ENCODE data around the gene PIGR. TPM values are rescaled to one million over a fixed set of nuclear protein-coding genes. Genes with fewer than 3 reads are reported as not detected.

Gene PIGR
- total RNA-seq, 1 experiment from 2014 or later, result not detected

DNA sequence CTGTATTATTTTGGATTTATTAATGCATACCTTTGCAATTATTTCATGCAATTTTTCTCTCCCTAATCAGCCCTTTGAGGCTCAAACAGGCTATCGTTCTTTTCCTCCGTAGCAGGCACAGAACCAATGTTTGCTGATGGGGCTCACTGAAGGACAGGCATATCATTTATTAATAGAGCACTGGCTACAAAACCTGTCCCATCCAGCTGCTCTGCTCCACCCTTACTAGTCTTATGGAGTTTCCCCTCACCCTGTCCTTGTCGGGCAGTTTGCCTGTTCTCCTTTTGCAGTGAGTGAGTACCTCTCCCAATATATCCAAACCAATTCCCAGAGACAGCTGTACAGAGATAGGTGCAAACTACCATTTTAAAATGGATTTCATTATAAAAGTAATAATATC, 40.6 kb upstream of the PIGR start:
- H3K4me2 ChIP-seq (ENCODE audit: insufficient read depth, insufficient read length, low read length), result no peak overlapping the region
- DNase-seq, result no peak
- Mint-ChIP-seq H3K9me3 (no peaks in the 10 kb centered on the region), H3K4me3 (no peak overlapping the region), H3K4me1 (peaks cover 31 to 39% of the 10 kb centered on the region in 2 experiments), H3K27me3 (ENCODE audit: low read depth) (peaks cover 44% of the 10 kb centered on the region), H3K36me3 (ENCODE audit: insufficient read depth in 1 of 3, low read depth in 3 of 3) (no peaks in the 10 kb centered on the region; a peak in 1 of 7 replicates), H3K27ac (no peak overlapping the region)
- no peak overlapping the region for H3K14ac ChIP-seq (ENCODE audit: insufficient read depth, low read length)
- peaks cover 7% of the 10 kb centered on the region; the same call in 1 of the 2 replicates for H3K4me1 ChIP-seq (ENCODE audit: insufficient read depth, low read length)
- H3K18ac ChIP-seq (ENCODE audit: insufficient read length, low read depth, low read length), result no peak overlapping the region
- H3K4ac ChIP-seq (ENCODE audit: low read depth, low read length), result no peak overlapping the region
- H2BK120ac ChIP-seq (ENCODE audit: low read depth, low read length, poor library complexity, severe bottlenecking), result no peak overlapping the region
- no peaks in the 10 kb centered on the region for H3K23me2 ChIP-seq (ENCODE audit: insufficient read length, low read depth, low read length, poor library complexity, severe bottlenecking)
- H4K8ac ChIP-seq (replicated peaks; ENCODE audit: insufficient read length, low read depth, low read length), result no peak overlapping the region
- no peak overlapping the region for H2BK12ac ChIP-seq (ENCODE audit: insufficient read length, low read depth, low read length)
- H4K20me1 ChIP-seq (ENCODE audit: control insufficient read depth, insufficient read depth, insufficient read length), result no peaks in the 10 kb centered on the region
- H2AK5ac ChIP-seq (ENCODE audit: insufficient read length, low read length), result no peak overlapping the region
- TF ChIP-seq, protein P1, sequence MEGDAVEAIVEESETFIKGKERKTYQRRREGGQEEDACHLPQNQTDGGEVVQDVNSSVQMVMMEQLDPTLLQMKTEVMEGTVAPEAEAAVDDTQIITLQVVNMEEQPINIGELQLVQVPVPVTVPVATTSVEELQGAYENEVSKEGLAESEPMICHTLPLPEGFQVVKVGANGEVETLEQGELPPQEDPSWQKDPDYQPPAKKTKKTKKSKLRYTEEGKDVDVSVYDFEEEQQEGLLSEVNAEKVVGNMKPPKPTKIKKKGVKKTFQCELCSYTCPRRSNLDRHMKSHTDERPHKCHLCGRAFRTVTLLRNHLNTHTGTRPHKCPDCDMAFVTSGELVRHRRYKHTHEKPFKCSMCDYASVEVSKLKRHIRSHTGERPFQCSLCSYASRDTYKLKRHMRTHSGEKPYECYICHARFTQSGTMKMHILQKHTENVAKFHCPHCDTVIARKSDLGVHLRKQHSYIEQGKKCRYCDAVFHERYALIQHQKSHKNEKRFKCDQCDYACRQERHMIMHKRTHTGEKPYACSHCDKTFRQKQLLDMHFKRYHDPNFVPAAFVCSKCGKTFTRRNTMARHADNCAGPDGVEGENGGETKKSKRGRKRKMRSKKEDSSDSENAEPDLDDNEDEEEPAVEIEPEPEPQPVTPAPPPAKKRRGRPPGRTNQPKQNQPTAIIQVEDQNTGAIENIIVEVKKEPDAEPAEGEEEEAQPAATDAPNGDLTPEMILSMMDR (conservative IDR thresholded peaks at IDR 0.05), result no peak
- H2AFZ ChIP-seq (ENCODE audit: low read length), result no peak overlapping the region
- H3T11ph ChIP-seq (ENCODE audit: low read length), result no peak overlapping the region
- no peaks in the 10 kb centered on the region for H3K9me3 ChIP-seq (ENCODE audit: control insufficient read depth, low read depth, low read length)
- no peak overlapping the region for H4K5ac ChIP-seq (ENCODE audit: insufficient read length, low read depth, low read length)
- H3K27me3 ChIP-seq (ENCODE audit: insufficient read depth, low read length), result no peaks in the 10 kb centered on the region; the same call in 1 of the 2 replicates
- H2BK20ac ChIP-seq (ENCODE audit: low read depth, low read length, poor library complexity, severe bottlenecking), result no peak overlapping the region
- H4K91ac ChIP-seq (ENCODE audit: insufficient read length, low read depth, low read length), result no peak overlapping the region
- H3K9ac ChIP-seq (ENCODE audit: extremely low read depth, insufficient read length, low read length), result no peak overlapping the region
- no CpG with 5 or more reads among the region's 3 CpGs for WGBS (ENCODE audit: extremely low coverage, insufficient read length, low lambda C conversion rate)
- H3K23ac ChIP-seq (ENCODE audit: insufficient read length, low read depth, low read length), result no peak overlapping the region
- H2BK15ac ChIP-seq (ENCODE audit: low read depth, low read length), result no peak overlapping the region
- H3K79me2 ChIP-seq (ENCODE audit: insufficient read depth, low read length), result no peaks in the 10 kb centered on the region
- no peak overlapping the region for H3K56ac ChIP-seq (ENCODE audit: insufficient read length, low read depth, low read length)
- H2BK5ac ChIP-seq (ENCODE audit: insufficient read length, low read length), result no peak overlapping the region
- no peak overlapping the region for H3K27ac ChIP-seq (ENCODE audit: insufficient read length, low read depth, low read length)
- H3K79me1 ChIP-seq (ENCODE audit: insufficient read depth, low read depth, low read length, poor library complexity, severe bottlenecking), result no peaks in the 10 kb centered on the region

Measured in H9 (cell line).